GM19099 (cell line): ENCODE measurements around the gene THAP4.
A peak's percentile ranks its signal among the peaks of the same experiment; 100 is the strongest.

Experiments
- POLR2A ChIP-seq: IDR thresholded peaks from 3 replicates; pipeline ENCODE4 v1.6.1; 2011; ENCODE audit warnings: low read depth; ENCODE audit not compliant: insufficient read length; ENCODE audit errors: extremely low read depth

Gene THAP4

DNA sequence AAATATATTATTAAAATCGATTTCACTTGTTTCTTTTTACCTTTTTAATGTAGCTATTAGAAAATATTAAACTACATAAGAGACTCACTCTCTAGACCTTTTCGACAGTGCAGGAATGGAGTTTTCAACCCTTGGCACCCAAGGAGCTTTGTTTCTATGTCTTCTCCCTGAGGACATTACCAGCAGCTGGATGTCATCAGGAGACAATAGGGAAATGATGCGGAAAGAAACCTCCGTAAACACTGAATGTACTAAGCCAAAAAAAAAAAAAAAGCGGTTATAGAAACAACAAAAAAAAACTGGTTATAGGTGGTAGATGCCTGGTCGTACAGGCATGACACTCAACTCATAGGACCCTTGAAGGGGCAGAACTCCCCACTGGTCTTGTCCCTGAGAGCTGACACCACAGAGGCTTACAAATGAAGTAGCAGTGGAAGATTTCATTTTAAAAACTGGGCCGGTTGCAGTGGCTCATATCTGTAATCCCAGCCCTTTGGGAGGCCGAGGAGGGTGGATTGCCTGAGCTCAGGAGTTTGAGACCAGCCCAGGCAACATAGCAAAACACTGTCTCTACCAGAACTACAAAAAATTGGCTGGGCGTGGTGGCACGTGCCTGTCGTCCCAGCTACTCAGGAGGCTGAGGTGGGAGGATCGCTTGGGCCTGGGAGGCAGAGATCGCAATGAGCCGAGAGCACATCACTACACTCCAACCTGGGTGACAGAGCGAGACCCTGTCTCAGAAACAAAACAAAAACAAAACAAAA lies 23.8 kb downstream of the THAP4 start:
- no peak for TF ChIP-seq POLR2A

DNA sequence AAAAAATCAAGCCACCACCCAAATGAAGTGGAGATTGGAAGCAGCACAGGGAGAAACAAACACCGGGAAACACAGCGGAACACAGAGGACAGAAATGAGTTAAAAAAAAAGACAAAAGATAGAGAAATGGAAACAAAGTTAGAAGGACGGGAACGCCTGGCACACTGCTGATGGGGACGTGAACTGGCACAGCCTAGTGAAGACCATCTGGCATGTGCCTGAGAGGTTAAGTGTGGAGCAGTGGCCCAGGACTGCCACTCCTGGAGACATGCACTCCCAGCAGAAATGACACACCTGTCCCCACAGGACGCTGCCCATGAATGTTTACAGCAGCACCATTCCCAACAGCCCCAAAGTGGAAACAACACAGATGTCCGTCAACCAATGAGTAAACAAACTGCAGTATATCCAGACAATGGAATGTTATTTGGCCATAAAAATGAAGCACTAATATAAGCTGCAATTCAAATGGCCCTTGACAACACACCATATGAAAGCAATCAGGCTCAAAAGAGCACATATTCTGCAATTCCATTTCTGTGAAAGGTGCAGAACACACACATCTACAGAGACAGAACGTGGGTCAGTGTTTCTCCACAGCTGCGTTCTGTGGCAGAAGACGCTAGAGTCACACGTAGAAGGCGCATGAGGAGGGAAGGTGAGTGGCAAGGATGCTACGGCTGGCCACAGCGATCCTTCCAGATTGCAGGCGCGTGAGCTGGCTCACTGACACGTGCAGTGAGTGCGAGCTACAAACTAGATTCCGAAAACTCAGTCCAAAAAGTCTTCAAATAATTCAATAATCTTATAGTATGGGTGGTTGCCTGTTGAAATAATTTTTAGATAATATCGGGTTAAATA lies 24.6 kb downstream of the THAP4 start:
- TF ChIP-seq POLR2A = no peak

DNA sequence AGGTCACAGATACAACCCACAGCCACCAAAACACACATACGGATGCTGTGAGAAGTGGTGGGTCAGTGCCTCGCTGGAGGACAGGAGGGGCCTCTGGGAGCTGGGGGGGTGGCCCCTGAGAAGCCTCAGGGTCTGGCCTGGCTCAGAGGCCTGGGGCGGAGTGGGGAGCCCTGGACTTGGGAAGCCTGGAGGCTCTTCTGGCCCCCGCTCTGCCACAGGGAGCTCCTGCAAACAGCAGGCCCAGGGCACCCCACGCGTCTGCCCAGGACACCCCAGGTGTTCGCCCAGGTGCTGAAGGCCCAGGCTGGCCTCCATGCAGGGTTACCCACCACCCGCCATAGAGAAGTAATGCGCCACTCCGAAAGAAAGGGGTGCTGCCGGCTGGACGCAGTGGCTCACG lies 25.9 kb downstream of the THAP4 start:
- TF ChIP-seq POLR2A = no peak

DNA sequence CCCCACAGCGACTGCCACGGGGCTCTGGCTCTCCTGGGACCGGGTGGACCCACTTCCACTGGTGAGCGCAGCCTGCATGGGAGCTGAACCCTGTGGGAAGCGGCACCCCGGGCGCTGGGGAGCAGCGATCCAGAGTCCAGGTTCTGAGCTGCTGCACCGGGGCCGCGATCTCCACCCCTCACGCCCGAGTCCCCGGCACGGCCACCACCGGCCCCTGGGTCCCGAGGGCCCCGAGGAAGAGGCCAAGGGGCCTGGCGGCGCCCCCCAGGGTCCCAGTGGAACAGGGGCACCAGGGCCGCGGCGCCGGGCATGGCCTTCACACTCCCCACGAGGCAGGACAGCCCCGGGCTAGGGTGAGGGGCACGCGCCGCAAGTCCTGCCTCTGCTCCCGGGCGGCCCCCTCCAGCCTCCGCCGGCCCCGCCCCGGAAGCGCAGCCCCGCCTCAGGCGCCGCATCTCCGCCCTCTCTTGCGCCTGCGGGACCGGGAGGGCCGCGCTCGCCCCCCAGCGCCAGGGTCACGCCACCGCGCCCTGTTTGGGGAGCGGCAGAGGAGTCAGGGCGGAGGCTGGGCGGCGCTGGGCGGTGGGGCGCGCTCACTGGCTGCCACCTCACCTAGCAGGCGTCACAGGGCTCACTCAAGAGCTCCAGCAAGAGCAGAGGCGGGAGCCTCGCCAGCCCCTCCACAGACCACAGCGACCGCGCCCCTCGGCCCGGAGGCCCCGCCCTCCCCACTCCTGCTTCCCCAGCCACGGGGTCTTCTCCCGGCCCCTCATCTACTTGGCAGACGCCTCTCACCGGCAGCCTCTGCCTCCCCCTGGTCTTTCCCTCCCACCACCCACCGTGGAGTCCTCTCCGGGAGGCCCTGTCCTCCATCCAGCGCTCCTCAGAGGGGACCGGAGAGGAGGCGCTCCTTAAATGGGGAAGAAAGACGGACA lies 26.8 kb downstream of the THAP4 start:
- peak; percentile 56 for TF ChIP-seq POLR2A

DNA sequence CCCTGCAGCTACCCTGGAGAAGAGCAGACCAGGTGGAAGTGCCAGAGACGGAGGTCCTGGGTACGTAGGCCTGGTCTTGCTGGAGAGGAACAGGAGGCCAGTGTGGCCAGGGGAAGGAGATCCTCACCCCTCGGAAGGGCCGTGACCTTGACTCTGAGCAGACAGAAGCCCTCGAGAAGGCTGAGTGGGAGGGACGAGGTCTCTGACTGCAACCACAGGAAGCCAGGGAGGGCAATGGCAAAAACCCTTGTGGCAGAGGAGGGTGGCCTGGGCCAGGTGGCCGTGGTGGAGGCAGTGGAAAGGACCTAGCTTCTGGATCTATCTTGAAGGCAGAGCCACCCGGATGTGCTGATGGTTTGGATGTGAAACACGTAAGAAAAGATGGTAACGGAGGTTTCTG lies 28.1 kb downstream of the THAP4 start:
- no peak for TF ChIP-seq POLR2A

DNA sequence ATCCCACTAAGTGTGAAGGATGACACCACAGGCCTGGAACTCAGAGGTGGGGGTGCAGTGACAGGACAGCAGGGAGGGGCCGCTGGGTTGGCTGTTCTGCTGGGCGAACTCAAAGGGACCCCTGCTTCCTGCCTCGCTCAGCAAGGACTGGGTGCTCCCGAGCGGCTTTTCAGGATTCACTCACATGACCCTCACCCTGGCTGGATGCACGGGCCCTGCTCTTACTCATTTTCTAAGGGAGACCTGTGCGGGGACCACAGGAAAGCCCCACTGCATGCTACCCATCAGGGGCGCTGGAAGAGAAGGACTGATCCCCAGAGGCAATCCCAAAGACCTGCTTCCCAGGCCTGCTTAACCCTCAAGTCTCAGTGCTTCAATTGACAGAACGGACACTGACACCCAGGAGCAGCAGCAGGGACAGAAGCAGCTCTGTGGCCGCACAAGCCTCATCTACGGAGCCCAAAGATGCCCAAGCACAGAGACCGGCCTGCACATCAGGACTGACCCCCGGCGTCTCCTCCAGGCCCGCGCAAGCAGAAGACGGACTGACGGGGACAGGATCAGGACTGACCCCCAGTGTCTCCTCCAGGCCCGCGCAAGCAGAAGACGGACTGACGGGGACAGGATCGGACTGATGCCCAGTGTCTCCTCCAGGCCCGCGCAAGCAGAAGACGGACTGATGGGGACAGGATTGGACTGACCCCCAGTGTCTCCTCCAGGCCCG lies 29.6 kb downstream of the THAP4 start:
- TF ChIP-seq POLR2A = no peak

DNA sequence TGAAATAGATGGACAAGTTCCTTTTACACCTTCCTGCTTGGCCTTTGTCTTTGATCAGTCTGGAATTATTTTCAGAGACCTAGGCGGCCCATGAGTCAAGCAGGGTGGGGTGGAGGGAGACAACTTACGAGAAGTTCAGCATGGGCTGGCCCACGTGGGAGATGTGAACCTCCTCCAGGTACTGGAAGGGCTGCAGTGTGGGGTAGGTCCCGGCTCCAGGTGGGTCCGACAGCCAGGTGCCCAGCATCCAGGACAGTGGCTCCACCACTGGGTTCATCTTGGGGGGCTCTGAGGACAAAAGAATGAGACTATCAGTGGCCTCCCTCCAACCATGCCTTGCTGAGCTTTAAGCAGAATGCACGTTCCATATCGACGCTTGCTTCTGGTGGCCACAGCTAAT lies 30.8 kb downstream of the THAP4 start:
- TF ChIP-seq POLR2A = no peak

DNA sequence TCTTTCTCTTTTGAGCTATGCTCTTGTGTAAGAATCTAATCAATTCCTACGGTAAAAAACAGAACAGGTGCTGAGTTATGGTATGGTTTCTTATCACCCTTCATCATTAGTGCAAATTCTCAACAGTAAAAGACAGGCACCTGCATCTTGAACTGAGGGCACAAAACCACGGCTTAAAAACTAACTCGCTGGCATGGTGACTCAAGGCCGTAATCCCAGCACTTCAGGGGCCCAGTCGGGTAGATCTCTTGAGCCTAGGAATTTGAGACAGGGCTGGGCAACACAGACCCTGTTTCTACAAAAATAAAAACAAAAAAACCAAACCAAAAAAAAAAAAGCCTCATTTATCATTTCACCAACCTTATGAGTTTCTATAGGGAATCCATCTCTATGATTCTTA lies 33.3 kb downstream of the THAP4 start:
- no peak for TF ChIP-seq POLR2A

DNA sequence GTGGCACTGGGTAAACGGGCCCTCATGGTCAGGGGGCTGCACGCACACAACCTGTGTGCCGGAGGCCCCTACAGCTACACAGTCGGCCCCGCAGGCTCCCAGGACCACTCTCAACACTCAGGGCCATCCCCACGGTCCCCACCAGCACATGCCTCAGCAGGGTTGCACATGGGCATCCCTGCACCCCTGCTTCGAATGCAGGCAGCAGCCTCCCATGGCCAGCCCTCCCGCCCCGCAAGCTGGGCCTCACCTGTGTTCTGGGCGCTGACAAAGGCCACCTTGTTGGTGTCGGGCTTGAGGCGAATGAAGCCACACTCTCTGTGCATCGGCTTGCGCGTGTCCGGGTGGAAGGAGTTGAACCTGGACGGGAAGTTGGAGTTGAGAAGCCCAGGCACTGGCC lies 34.2 kb downstream of the THAP4 start:
- TF ChIP-seq POLR2A = no peak

DNA sequence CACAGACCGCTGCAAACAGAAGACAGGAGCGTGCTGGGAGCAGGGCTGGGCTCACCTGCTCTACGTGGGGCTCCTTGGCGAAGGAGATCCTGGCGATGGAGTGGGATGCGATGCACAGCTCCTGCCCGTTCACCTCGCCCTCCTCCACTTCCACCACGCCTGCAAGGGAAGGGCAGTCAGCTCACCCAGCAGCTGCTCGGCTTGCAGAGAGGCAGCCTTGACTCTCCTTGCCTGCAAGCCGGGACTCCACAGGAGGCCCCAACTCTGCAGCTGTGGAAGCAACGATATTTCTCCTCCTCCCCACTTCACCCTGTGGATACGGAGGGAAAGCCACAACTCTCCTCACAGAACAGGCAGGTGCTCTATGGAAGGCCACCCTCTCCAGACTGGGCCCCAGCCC lies 35.1 kb downstream of the THAP4 start:
- no peak for TF ChIP-seq POLR2A

DNA sequence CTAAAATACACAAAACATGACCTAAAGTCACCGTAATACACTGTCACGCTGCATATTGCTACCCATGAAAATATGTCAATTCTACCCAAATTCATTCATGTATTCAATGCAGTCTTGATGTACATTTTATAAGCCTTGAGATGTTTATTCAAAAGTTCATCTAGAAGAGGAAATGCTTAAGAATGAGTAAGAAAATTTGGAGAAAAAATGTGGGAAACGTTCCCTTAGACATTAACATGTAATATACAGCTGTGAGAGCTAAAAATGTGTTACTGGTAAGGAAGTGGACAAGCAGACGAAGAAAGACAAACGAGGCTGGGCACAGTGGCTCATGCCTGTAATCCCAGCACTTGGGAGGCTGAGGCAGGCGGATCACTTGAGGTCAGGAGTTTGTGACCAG lies 37.3 kb downstream of the THAP4 start:
- TF ChIP-seq POLR2A = no peak

DNA sequence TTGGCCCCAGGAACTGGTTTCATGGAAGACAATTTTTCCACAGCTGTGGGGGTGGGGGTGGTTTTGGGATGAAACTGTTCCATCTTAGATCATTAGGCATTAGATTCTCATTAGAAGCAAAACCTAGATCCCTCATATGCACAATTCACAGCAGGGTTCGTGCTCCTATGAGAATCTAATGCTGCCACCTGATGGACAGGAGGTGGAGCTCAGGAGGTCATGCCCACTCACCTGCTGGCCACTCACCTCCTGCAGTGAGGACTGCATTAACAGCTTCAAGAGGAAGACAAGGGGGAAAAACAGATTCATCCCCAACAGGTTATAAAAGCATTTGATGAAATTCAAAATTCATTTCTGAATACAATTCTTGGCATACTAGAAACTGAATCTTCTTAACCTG lies 38.5 kb downstream of the THAP4 start:
- TF ChIP-seq POLR2A = no peak

DNA sequence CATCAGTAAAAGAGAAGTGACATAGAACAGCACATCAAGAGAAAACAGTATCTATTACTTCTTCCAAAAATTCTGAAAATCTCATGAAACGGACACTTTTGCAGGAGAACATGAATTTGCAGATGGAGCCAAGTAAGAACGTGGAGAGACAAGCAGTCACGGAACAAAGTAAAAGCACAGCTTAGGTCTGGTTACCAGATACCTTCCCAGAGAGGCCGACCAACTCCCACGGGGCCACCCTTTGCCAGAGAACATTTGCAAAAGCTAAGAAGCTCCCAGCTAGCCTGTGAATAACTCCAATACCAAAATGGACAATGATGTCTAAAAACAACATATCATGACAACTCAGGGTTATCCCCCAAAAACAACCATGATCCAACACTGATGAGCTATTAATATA lies 38.9 kb downstream of the THAP4 start:
- TF ChIP-seq POLR2A = no peak

DNA sequence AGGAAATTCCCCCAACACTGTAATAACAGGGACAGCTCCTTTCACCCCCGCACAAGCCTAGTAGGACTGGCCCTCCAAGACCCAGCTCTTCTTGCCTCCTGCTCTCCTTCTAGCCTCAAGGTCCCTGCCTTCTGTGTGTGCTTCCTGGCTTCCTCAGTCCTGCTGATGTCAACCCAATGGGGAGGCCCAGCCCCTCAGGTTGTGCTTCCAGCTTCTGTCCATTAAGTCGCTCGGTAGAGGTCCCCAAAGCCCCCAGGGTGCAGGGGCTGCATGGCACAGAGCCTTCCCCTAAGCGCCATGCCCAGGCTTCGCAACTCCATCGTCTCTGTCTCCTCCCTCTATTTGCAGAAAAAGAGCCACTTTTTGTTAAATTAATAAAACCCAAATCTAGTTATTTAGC lies 39.4 kb downstream of the THAP4 start:
- no peak for TF ChIP-seq POLR2A
